ENCODE results near the gene RPS6KB2. TPM values are rescaled to one million over a fixed set of nuclear protein-coding genes. Genes with fewer than 3 reads are reported as not detected.

RPS6KB2 gene
- total and polyA plus RNA-seq, 2 donors (not counting 3 experiments of a cell fraction or from before 2014, with no cell fraction given) = 53.8 to 60.0 TPM

DNA sequence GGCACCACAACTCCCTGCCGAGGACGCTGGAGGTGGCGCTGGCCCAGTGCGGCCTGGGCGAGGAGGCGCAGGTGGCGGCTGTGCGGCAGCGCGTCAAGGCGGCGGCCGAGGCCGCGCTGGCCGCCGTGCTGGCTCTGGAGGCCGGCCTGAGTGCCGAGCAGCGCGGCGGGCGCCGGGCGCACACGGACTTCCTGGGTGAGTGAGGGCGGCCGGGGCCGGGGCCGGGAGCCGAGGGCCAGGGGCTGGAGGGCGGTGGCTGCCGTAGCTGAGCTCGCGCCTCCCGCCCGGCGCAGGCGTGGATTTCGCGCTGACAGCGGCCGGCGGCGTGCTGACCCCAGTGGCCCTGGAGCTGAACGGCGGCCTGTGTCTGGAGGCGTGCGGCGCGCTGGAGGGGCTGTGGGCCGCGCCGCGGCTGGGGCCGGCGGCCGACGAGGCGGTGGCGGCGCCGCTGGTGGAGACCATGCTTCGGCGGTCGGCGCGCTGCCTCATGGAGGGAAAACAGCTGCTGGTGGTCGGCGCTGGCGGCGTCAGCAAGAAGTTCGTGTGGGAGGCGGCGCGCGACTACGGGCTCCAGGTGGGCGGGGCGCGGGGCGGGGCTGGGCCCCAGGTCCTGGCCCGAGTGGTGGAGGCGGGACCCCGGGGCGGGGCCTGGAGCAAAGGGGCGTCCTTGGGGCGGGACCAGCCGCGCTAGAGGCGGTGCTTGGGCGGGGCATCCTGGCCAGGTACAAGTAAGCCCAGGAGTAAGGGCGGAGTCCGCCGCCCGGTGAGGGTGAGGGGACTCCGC is 7.5 kb upstream of the RPS6KB2 start:
- FAIRE-seq (peak; percentile 82), DNase-seq (ENCODE audit: low read depth, low spot score) (peak; percentile 92)
- Histone ChIP-seq H3K9me3 (replicated peaks; ENCODE audit: control insufficient read depth, insufficient read depth, low read length) (no peaks in the 10 kb centered on the region), H2AFZ (ENCODE audit: low read depth, low read length) (peak overlapping the region; percentile 87), H3K36me3 (ENCODE audit: control insufficient read depth in 2 of 2, extremely low read depth in 1 of 2, insufficient read depth in 2 of 2, low read length in 2 of 2) (no peaks in the 10 kb centered on the region), H3K9me1 (replicated peaks; ENCODE audit: control insufficient read depth, extremely low read depth, insufficient read depth, low read length) (no peaks in the 10 kb centered on the region), H3K4me1 (ENCODE audit: control insufficient read depth, extremely low read depth, insufficient read depth, low read length) (peaks cover 4% of the 10 kb centered on the region), H3K4me3 (replicated peaks in 1 of 3; ENCODE audit: insufficient read depth in 1 of 3, low read depth in 1 of 3, low read length in 3 of 3) (peak overlapping the region in 2 of 3 experiments; percentile 37 to 56), H3K9ac (replicated peaks; ENCODE audit: extremely low read depth, insufficient read depth, low read length) (peak overlapping the region; percentile 56), H4K20me1 (replicated peaks; ENCODE audit: control insufficient read depth, extremely low read depth, insufficient read depth, low read length) (no peaks in the 10 kb centered on the region), H3K27me3 (ENCODE audit: control insufficient read depth in 2 of 2, insufficient read depth in 2 of 2, low read length in 2 of 2) (peaks cover 0 to 4% of the 10 kb centered on the region in 2 experiments), H3K27ac (ENCODE audit: insufficient read depth, low read depth, low read length) (peak overlapping the region; percentile 51), H3K79me2 (ENCODE audit: control insufficient read depth, insufficient read depth, low read length) (no peaks in the 10 kb centered on the region), H3K4me2 (ENCODE audit: insufficient read depth, low read length) (peak overlapping the region; percentile 82)
- intact Hi-C loops (cut with micrococcal nuclease) (loop anchor here (1.0 to 2.0 kb wide), 2 partner anchors 19 to 44 kb away; no protein-coding TSS in a partner anchor), dilution Hi-C loops (cut with MboI; ENCODE audit: extremely low pct_ligation_motif_present, low sequenced_read_pairs) (no loop called here)
- POLR2A ChIA-PET = interaction anchor here (0.7 to 1.0 kb wide), 2 partner anchors 19 to 51 kb away, joined by 4 to 8 read pairs; partner anchors contain the start of gene PPP1CA
- TF ChIP-seq POLR2A (IDR thresholded peaks at IDR 0.05; ENCODE audit: low read depth, low read length) = peak; percentile 66
- no peak for TF ChIP-seq FOS (IDR thresholded peaks at IDR 0.05; ENCODE audit: borderline replicate concordance, insufficient read depth, low read length)
- TF ChIP-seq POLR2AphosphoS5 (IDR thresholded peaks at IDR 0.05; ENCODE audit: insufficient read depth, low read depth, low read length) = peak; percentile 72
- no TSS peak for BruUV-seq (replicated peaks)
- CTCF ChIA-PET = interaction anchor here (0.9 to 2.7 kb wide), 4 partner anchors 14 to 31 kb away, joined by 3 to 19 read pairs (median 4); partner anchors contain the start of genes PPP1CA and TBC1D10C

DNA sequence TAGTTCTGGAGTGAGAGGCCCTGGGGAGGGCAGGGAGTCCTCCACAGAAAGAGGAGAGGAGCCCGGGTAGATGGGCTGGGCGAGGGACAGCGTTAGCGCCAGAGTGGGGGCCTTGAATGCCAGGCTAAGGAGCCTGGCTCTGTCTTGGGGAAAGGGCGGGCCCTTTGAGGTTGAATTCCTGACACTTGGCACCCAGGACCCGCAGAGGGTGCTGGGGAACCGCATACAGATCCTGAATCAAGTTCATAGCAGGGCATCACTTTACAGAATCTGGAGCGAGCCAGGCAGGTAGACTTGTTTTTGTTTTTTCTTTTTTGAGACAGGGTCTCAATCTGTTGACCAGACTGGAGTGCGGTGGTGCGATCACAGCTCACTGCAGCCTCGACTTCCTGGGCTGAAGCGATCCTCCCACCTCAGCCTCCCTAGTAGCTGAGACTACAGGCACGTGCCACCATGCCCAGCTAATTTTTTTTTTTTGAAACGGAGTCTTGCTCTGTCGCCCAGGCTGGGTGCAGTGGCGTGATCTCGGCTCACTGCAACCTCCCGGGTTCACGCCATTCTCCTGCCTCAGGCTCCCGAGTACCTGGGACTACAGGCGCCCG is 6.8 kb upstream of the RPS6KB2 start:
- CTCF ChIA-PET = interaction anchor here (0.9 to 2.7 kb wide), 4 partner anchors 14 to 30 kb away, joined by 3 to 19 read pairs (median 4); partner anchors contain the start of genes PPP1CA and TBC1D10C
- TF ChIP-seq, protein P1, sequence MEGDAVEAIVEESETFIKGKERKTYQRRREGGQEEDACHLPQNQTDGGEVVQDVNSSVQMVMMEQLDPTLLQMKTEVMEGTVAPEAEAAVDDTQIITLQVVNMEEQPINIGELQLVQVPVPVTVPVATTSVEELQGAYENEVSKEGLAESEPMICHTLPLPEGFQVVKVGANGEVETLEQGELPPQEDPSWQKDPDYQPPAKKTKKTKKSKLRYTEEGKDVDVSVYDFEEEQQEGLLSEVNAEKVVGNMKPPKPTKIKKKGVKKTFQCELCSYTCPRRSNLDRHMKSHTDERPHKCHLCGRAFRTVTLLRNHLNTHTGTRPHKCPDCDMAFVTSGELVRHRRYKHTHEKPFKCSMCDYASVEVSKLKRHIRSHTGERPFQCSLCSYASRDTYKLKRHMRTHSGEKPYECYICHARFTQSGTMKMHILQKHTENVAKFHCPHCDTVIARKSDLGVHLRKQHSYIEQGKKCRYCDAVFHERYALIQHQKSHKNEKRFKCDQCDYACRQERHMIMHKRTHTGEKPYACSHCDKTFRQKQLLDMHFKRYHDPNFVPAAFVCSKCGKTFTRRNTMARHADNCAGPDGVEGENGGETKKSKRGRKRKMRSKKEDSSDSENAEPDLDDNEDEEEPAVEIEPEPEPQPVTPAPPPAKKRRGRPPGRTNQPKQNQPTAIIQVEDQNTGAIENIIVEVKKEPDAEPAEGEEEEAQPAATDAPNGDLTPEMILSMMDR (IDR thresholded peaks at IDR 0.05; ENCODE audit: extremely low read depth in 1 of 2, insufficient read depth in 1 of 2, low read depth in 1 of 2, low read length in 2 of 2) = no peak
- TF ChIP-seq JUN (IDR thresholded peaks at IDR 0.05; ENCODE audit: borderline replicate concordance, insufficient read depth, insufficient read length, low read depth) = no peak
- TF ChIP-seq, protein P2, sequence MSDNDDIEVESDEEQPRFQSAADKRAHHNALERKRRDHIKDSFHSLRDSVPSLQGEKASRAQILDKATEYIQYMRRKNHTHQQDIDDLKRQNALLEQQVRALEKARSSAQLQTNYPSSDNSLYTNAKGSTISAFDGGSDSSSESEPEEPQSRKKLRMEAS (IDR thresholded peaks at IDR 0.05; ENCODE audit: insufficient read depth, insufficient read length) = no peak
- no peak for TF ChIP-seq GATA2 (IDR thresholded peaks at IDR 0.05; ENCODE audit: insufficient read depth, insufficient read length, low read depth, low read length)
- no peak for TF ChIP-seq POLR2A (IDR thresholded peaks at IDR 0.05; ENCODE audit: low read depth, low read length)
- TF ChIP-seq POLR2AphosphoS5 (IDR thresholded peaks at IDR 0.05; ENCODE audit: insufficient read depth, low read depth, low read length) = no peak
- TF ChIP-seq EZH2 (IDR thresholded peaks at IDR 0.05; ENCODE audit: borderline replicate concordance, low read depth, low read length, severe bottlenecking) = no peak
- TF ChIP-seq FOS (IDR thresholded peaks at IDR 0.05; ENCODE audit: borderline replicate concordance, insufficient read depth, low read length) = no peak
- no peak for TF ChIP-seq MYC (IDR thresholded peaks at IDR 0.05; ENCODE audit: low read depth, low read length)
- no peaks in the 10 kb centered on the region for H3K9me1 ChIP-seq (replicated peaks; ENCODE audit: control insufficient read depth, extremely low read depth, insufficient read depth, low read length)
- H3K4me3 ChIP-seq (replicated peaks in 1 of 3; ENCODE audit: insufficient read depth in 1 of 3, low read depth in 1 of 3, low read length in 3 of 3) = no peak overlapping the region
- no peaks in the 10 kb centered on the region for H3K9me3 ChIP-seq (replicated peaks; ENCODE audit: control insufficient read depth, insufficient read depth, low read length)
- dilution Hi-C loops (cut with MboI; ENCODE audit: extremely low pct_ligation_motif_present, low sequenced_read_pairs) (no loop called here), intact Hi-C loops (cut with micrococcal nuclease) (loop anchor here (1.0 to 2.0 kb wide), 2 partner anchors 19 to 43 kb away; no protein-coding TSS in a partner anchor)
- H3K27ac ChIP-seq (ENCODE audit: insufficient read depth, low read depth, low read length) = no peak overlapping the region
- no peak overlapping the region for H3K9ac ChIP-seq (replicated peaks; ENCODE audit: extremely low read depth, insufficient read depth, low read length)
- no peaks in the 10 kb centered on the region for H3K79me2 ChIP-seq (ENCODE audit: control insufficient read depth, insufficient read depth, low read length)
- FAIRE-seq (no peak), DNase-seq (ENCODE audit: low read depth, low spot score) (no peak)
- no peaks in the 10 kb centered on the region for H3K27me3 ChIP-seq (ENCODE audit: control insufficient read depth in 2 of 2, insufficient read depth in 2 of 2, low read length in 2 of 2)
- peak overlapping the region; percentile 69 for H2AFZ ChIP-seq (ENCODE audit: low read depth, low read length)
- BruUV-seq (replicated peaks) = no TSS peak
- no peaks in the 10 kb centered on the region for H3K36me3 ChIP-seq (ENCODE audit: control insufficient read depth in 2 of 2, extremely low read depth in 1 of 2, insufficient read depth in 2 of 2, low read length in 2 of 2)
- H4K20me1 ChIP-seq (replicated peaks; ENCODE audit: control insufficient read depth, extremely low read depth, insufficient read depth, low read length) = no peaks in the 10 kb centered on the region
- POLR2A ChIA-PET = interaction anchor here (1.0 kb wide), 1 partner anchor 20 kb away, joined by 8 read pairs; the partner anchor contains the start of gene PPP1CA
- H3K4me2 ChIP-seq (ENCODE audit: insufficient read depth, low read length) = no peak overlapping the region
- H3K4me1 ChIP-seq (ENCODE audit: control insufficient read depth, extremely low read depth, insufficient read depth, low read length) = peaks cover 4% of the 10 kb centered on the region

Data from endothelial cell of umbilical vein (primary cell).